Ascending aorta (tissue), 2 donors: ENCODE results near the gene BIVM. TPM values are rescaled to one million over a fixed set of nuclear protein-coding genes. Genes with fewer than 3 reads are reported as not detected.

ENCODE experiments used
- DNase-seq, 2 donors: peaks; one replicate each; pipeline ENCODE4 v3.0.0-alpha.2; 2019; ENCODE audit warnings: low spot score in 2 of 2
- H3K27ac ChIP-seq, 2 donors: fragments of 200-600 bp; sonication (generic); one replicate each; pipeline ENCODE4 v1.5.1; 2016 to 2017; ENCODE audit warnings: mild to moderate bottlenecking in 1 of 2
- H3K27me3 ChIP-seq: fragments of 200-600 bp; sonication (generic); one replicate; pipeline ENCODE4 v1.5.1; 2017
- H3K36me3 ChIP-seq, 2 donors: fragments of 200-600 bp; sonication (generic); one replicate each; pipeline ENCODE4 v1.5.1; 2016
- H3K4me1 ChIP-seq, 2 donors: fragments of 200-600 bp; sonication (generic); one replicate each; pipeline ENCODE4 v1.5.1; 2016 to 2017; ENCODE audit warnings: mild to moderate bottlenecking in 1 of 2
- H3K4me3 ChIP-seq, 2 donors: fragments of 200-600 bp; sonication (generic); one replicate each; pipeline ENCODE4 v1.5.1; 2016 to 2017; ENCODE audit warnings: mild to moderate bottlenecking in 1 of 2
- H3K9me3 ChIP-seq, 2 donors: fragments of 200-600 bp; sonication (generic); one replicate each; pipeline ENCODE4 v1.5.1; 2016
- intact Hi-C: fragments of 100-400 bp; cut with DNase I; formaldehyde crosslinking; loops from one replicate; pipeline ENCODE4 v1.15.1; 2023
- total RNA-seq: library from RNA; depleted of rRNA; stranded (reverse); fragments of >200 nt; gene quantifications from one replicate; pipeline ENCODE4 v1.1.0, GENCODE V29; 2016
- TF ChIP-seq, protein P1 (sequence below), 3 experiments: fragments of 200-600 bp in 2 of 3; fragments of 450-650 bp in 1 of 3; sonication (generic) in 2 of 3; IDR thresholded peaks; one replicate each; pipeline ENCODE4 v1.5.1; 2016 to 2019; ENCODE audit warnings: antibody characterized with exemption in 3 of 3, mild to moderate bottlenecking in 1 of 3, moderate library complexity in 1 of 3

Gene BIVM
- total RNA-seq = 19.1 TPM

GRCh38 chr13:102798581-102799425 is at the start of gene BIVM, which contains the start of gene POGLUT2:
TSS of gene BIVM (plus strand) at chr13:102799119. CDS start at chr13:102807268, 8,149 bp downstream.
TSS of gene POGLUT2 (minus strand) at chr13:102798976. CDS start at chr13:102798670, 306 bp downstream.
- H3K4me1 ChIP-seq = peaks cover 7% of the 10 kb centered on the region in 2 donors
- no peaks in the 10 kb centered on the region for H3K36me3 ChIP-seq
- peak within 1 kb of the TSS; percentile 86 for H3K27ac ChIP-seq
- no peaks in the 10 kb centered on the region for H3K27me3 ChIP-seq
- no peaks in the 10 kb centered on the region for H3K9me3 ChIP-seq
- intact Hi-C loops = loop anchor here (1.0 kb wide), 1 partner anchor 47 kb away; the partner anchor contains the start of gene ERCC5
- TF ChIP-seq, protein P1, sequence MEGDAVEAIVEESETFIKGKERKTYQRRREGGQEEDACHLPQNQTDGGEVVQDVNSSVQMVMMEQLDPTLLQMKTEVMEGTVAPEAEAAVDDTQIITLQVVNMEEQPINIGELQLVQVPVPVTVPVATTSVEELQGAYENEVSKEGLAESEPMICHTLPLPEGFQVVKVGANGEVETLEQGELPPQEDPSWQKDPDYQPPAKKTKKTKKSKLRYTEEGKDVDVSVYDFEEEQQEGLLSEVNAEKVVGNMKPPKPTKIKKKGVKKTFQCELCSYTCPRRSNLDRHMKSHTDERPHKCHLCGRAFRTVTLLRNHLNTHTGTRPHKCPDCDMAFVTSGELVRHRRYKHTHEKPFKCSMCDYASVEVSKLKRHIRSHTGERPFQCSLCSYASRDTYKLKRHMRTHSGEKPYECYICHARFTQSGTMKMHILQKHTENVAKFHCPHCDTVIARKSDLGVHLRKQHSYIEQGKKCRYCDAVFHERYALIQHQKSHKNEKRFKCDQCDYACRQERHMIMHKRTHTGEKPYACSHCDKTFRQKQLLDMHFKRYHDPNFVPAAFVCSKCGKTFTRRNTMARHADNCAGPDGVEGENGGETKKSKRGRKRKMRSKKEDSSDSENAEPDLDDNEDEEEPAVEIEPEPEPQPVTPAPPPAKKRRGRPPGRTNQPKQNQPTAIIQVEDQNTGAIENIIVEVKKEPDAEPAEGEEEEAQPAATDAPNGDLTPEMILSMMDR (IDR thresholded peaks at IDR 0.05) = no peak
- H3K4me3 ChIP-seq = peak within 1 kb of the TSS; percentile 86 to 89
- peak; percentile 65 to 94 for DNase-seq

GRCh38 chr13:102751886-102752285 is 47.0 kb upstream of the BIVM start:
- Histone ChIP-seq H3K4me1 (no peaks in the 10 kb centered on the region), H3K27me3 (no peaks in the 10 kb centered on the region), H3K4me3 (no peak overlapping the region), H3K36me3 (no peaks in the 10 kb centered on the region), H3K9me3 (peaks cover 0 to 7% of the 10 kb centered on the region in 2 donors), H3K27ac (no peak overlapping the region)
- intact Hi-C loops = no loop called here
- DNase-seq = no peak
- TF ChIP-seq, protein P1 (IDR thresholded peaks at IDR 0.05) = no peak

- Histone ChIP-seq H3K4me1 (no peaks in the 10 kb centered on the region), H3K27me3 (no peaks in the 10 kb centered on the region), H3K9me3 (peaks cover 0 to 7% of the 10 kb centered on the region in 2 donors), H3K36me3 (no peaks in the 10 kb centered on the region), H3K27ac (no peak overlapping the region), H3K4me3 (no peak overlapping the region)
- DNase-seq = no peak
- TF ChIP-seq, protein P1 (IDR thresholded peaks at IDR 0.05) = no peak
- intact Hi-C loops = no loop called here
Measured at GRCh38 chr13:102757006-102757405, 41.9 kb upstream of the BIVM start.

GRCh38 chr13:102758842-102759241 is 40.1 kb upstream of the BIVM start:
- Histone ChIP-seq H3K4me1 (no peaks in the 10 kb centered on the region), H3K27ac (no peak overlapping the region), H3K9me3 (no peaks in the 10 kb centered on the region), H3K27me3 (no peaks in the 10 kb centered on the region), H3K4me3 (no peak overlapping the region), H3K36me3 (no peaks in the 10 kb centered on the region)
- no peak for DNase-seq
- intact Hi-C loops = no loop called here
- TF ChIP-seq, protein P1 (IDR thresholded peaks at IDR 0.05) = no peak

DNA sequence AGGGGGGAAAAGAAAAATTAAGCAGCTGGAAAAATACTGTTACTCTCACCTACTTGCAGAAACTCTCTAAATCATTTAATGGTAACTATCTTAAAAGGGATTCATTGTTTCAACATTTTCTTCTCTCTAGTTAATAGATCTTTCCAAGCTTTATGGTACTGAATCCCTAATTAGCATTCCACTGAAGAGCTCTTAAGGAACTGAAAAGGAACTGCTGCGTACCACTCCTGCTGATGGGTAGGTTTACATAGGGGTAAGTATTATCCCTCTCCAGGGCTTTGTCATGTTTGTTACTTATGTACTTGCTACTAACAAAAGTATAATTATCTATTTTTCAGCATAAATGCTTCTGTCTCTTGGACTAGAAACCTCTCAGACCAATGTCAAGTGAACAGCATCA is 37.8 kb upstream of the BIVM start:
- no peaks in the 10 kb centered on the region for H3K4me1 ChIP-seq
- H3K36me3 ChIP-seq = no peaks in the 10 kb centered on the region
- H3K9me3 ChIP-seq = no peaks in the 10 kb centered on the region
- no peak overlapping the region for H3K27ac ChIP-seq
- TF ChIP-seq, protein P1 (IDR thresholded peaks at IDR 0.05) = no peak
- H3K4me3 ChIP-seq = no peak overlapping the region
- intact Hi-C loops = no loop called here
- DNase-seq = no peak
- H3K27me3 ChIP-seq = no peaks in the 10 kb centered on the region
